ENCODE data around the gene TMEM151B. TPM values are rescaled to one million over a fixed set of nuclear protein-coding genes. Genes with fewer than 3 reads are reported as not detected.
A peak's percentile ranks its signal among the peaks of the same experiment; 100 is the strongest.

Gene TMEM151B
- total and polyA plus RNA-seq, 11 donors: 0.21 to 5.3 (median 0.45) TPM; not detected in 4

DNA sequence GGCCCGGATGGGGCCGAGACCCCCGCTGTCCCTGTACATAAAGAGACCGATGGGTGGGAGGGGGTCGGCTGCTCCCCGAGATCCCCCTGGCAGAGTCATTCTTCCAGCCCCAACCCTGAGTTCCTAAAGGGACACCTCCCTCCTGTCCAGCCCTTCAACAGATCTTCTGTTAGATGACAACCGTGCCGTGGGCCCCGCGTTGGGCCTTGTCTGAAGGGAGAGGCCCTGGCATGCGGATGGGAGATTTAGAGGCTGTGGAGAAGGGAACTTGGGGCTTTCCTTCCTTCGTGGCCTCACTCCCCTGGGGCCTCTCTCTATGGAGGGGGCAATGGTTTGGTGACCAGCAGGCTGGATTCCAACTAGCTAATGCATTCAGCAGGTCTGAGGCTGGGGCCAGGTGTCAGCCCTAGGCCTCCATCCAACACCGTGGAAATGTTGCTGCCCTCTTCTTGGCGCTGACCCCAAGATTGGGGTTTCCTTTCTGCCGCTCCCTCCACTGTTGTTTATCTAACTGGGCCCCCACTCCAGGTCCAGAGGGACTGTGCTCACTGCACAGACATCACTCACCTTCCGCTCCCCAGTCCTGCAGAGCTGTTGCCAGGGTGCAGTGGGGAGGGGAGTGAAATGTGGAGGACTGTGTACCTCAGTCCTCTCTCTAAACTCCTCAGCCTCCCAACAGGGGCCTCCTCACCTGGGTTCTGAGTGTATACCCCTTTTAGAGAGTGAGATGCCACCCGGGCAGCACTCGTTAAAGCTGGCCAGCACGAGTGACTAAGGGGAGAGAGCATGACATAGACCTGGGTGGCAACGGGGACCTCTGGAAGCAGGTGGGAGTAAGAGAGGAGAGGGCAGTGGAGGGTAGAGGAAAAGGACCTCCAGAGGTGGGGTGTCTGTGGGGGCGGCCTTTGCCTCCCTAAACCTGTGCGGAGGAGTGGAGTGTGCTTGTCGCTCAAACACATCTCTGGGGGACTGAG, 6.7 kb downstream of the TMEM151B start:
- ATAC-seq (no peak), DNase-seq (no peak)
- TF ChIP-seq, protein P1, sequence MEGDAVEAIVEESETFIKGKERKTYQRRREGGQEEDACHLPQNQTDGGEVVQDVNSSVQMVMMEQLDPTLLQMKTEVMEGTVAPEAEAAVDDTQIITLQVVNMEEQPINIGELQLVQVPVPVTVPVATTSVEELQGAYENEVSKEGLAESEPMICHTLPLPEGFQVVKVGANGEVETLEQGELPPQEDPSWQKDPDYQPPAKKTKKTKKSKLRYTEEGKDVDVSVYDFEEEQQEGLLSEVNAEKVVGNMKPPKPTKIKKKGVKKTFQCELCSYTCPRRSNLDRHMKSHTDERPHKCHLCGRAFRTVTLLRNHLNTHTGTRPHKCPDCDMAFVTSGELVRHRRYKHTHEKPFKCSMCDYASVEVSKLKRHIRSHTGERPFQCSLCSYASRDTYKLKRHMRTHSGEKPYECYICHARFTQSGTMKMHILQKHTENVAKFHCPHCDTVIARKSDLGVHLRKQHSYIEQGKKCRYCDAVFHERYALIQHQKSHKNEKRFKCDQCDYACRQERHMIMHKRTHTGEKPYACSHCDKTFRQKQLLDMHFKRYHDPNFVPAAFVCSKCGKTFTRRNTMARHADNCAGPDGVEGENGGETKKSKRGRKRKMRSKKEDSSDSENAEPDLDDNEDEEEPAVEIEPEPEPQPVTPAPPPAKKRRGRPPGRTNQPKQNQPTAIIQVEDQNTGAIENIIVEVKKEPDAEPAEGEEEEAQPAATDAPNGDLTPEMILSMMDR (IDR thresholded peaks at IDR 0.05): no peak
- no peak for TF ChIP-seq POLR2A (IDR thresholded peaks at IDR 0.05)
- Histone ChIP-seq H3K4me1 (peaks cover 0 to 13% (median 5%) of the 10 kb centered on the region in 12 donors), H3K27me3 (peaks cover 14 to 67% (median 26%) of the 10 kb centered on the region in 9 donors), H3K36me3 (no peaks in the 10 kb centered on the region), H3K27ac (no peak overlapping the region), H3K9me3 (no peaks in the 10 kb centered on the region), H3K4me3 (peak overlapping the region in 2 of 12 donors; percentile 9 to 43)
- intact Hi-C loops (cut with DNase I): no loop called here
- WGBS, 4 donors: 77 to 84% (median 83%) methylated on average over 21 to 23 of the region's 23 CpGs

DNA sequence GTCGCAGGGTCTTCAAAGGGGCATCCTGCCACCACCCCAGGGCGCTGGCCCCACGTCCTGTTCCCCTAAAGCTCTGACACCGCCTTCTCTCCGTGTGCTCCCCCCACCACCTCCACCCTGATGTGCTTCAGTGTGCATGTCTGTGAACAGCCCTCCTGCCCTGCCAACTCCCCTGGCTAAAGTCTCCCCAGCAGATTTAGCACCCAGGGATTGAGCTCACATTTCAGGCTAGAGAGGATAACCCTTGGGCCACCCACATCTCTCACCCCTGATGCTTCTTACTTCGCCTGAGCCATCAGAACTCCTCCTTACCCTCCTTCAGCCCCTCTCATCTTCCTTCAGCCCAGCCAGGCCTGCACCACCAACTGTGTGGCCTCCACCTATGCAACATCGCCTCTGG, 7.5 kb downstream of the TMEM151B start:
- WGBS, 4 donors: 77 to 81% (median 79%) methylated on average over 7 of the region's 7 CpGs
- intact Hi-C loops (cut with DNase I): no loop called here
- Histone ChIP-seq H3K27me3 (peaks cover 8 to 67% (median 21%) of the 10 kb centered on the region in 9 donors), H3K27ac (no peak overlapping the region), H3K9me3 (no peaks in the 10 kb centered on the region), H3K4me1 (peaks cover 0 to 13% (median 5%) of the 10 kb centered on the region in 12 donors), H3K4me3 (no peak overlapping the region), H3K36me3 (no peaks in the 10 kb centered on the region)
- ATAC-seq: no peak
- no peak for DNase-seq
- no peak for TF ChIP-seq POLR2A (IDR thresholded peaks at IDR 0.05)
- TF ChIP-seq, protein P1 (IDR thresholded peaks at IDR 0.05): no peak

DNA sequence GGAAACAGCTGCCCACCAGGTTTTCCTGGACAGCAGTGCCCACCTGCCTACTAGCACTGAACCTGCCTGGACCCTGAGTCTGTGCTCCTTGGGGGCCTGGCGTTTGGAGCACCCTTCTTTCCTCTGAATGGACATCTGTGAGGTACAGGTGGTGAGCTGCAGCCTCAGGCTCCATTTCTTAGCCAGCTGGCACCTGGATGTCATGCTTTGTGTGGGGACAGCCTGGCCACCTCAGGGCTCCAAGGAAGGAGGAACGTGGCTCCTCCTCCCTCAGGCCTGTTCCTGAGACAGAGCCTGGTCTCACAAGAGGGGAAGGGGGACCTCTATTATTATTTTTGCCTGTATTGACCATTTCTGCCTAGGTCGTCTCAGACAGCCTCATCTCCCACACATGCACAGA, 8.1 kb downstream of the TMEM151B start:
- intact Hi-C loops (cut with DNase I): no loop called here
- no peak overlapping the region for H3K27ac ChIP-seq
- WGBS, 4 donors: 63 to 78% (median 72%) methylated on average over 3 of the region's 3 CpGs
- H3K4me1 ChIP-seq: peaks cover 0 to 13% (median 5%) of the 10 kb centered on the region in 12 donors
- H3K36me3 ChIP-seq: no peaks in the 10 kb centered on the region
- no peak overlapping the region for H3K4me3 ChIP-seq
- TF ChIP-seq, protein P1 (IDR thresholded peaks at IDR 0.05): no peak
- no peak for TF ChIP-seq POLR2A (IDR thresholded peaks at IDR 0.05)
- no peak for DNase-seq
- no peak for ATAC-seq
- H3K27me3 ChIP-seq: peaks cover 3 to 64% (median 21%) of the 10 kb centered on the region in 9 donors
- H3K9me3 ChIP-seq: no peaks in the 10 kb centered on the region
